ENCODE results near the gene ZNF777. TPM values are rescaled to one million over a fixed set of nuclear protein-coding genes. Genes with fewer than 3 reads are reported as not detected.

Gene ZNF777
- total RNA-seq, 1 experiment from 2014 or later: 12.0 TPM

GRCh38 chr7:149471289-149471953 lies 10.6 kb upstream of the ZNF777 start:
- H3K36me3 Mint-ChIP-seq: peaks cover 40% of the 10 kb centered on the region
- POLR2A ChIA-PET: no interaction called here

GRCh38 chr7:149469806-149470205 lies 8.9 kb upstream of the ZNF777 start:
- ChIA-PET CTCF (interaction anchor here (0.7 kb wide), 1 partner anchor 7 kb away, joined by 3 read pairs; no protein-coding TSS in a partner anchor), POLR2A (no interaction called here)
- Mint-ChIP-seq H3K36me3 (peaks cover 36% of the 10 kb centered on the region), H3K9me3 (peaks cover 36% of the 10 kb centered on the region), H3K27me3 (ENCODE audit: low read depth) (peaks cover 2% of the 10 kb centered on the region; the same call in 1 of the 2 replicates), H3K27ac (no peak overlapping the region), H3K4me1 (peaks cover 8% of the 10 kb centered on the region; the same call in 1 of the 2 replicates), H3K4me3 (no peak overlapping the region)
- DNase-seq (ENCODE audit: low spot score): no peak
- no peak for ATAC-seq
- no peak for TF ChIP-seq ZNF138 (CRISPR knock-in tag; conservative IDR thresholded peaks at IDR 0.05)
- no peak for TF ChIP-seq ZNF219 (CRISPR knock-in tag; IDR thresholded peaks at IDR 0.05; ENCODE audit: borderline replicate concordance)
- TF ChIP-seq RELA (CRISPR knock-in tag; IDR thresholded peaks at IDR 0.05; ENCODE audit: borderline replicate concordance): no peak
- no peak for TF ChIP-seq IRF2 (CRISPR knock-in tag; IDR thresholded peaks at IDR 0.05; ENCODE audit: borderline replicate concordance, low read depth)
- no peak for TF ChIP-seq OVOL2 (CRISPR knock-in tag; IDR thresholded peaks at IDR 0.05; ENCODE audit: borderline replicate concordance)
- no peak for TF ChIP-seq FOXP1 (CRISPR knock-in tag; IDR thresholded peaks at IDR 0.05; ENCODE audit: borderline replicate concordance)
- no peak for TF ChIP-seq TEAD1 (CRISPR knock-in tag; IDR thresholded peaks at IDR 0.05)
- TF ChIP-seq ZNF281 (CRISPR knock-in tag; IDR thresholded peaks at IDR 0.05): no peak

More at GRCh38 chr7:149471289-149471953, 10.6 kb upstream of the ZNF777 start:
- no peak overlapping the region for H3K4me3 Mint-ChIP-seq
- H3K27me3 Mint-ChIP-seq (ENCODE audit: low read depth): peaks cover 2% of the 10 kb centered on the region; the same call in 1 of the 2 replicates
- no peak for DNase-seq (ENCODE audit: low spot score)
- CTCF ChIA-PET: no interaction called here
- H3K9me3 Mint-ChIP-seq: peaks cover 24% of the 10 kb centered on the region
- no peak for TF ChIP-seq ZNF232 (CRISPR knock-in tag; IDR thresholded peaks at IDR 0.05)
- TF ChIP-seq CBFB (CRISPR knock-in tag; IDR thresholded peaks at IDR 0.05; ENCODE audit: low read depth): no peak
- no peak for TF ChIP-seq STAT6 (CRISPR knock-in tag; conservative IDR thresholded peaks at IDR 0.05; ENCODE audit: low read depth)
- TF ChIP-seq, protein P1, sequence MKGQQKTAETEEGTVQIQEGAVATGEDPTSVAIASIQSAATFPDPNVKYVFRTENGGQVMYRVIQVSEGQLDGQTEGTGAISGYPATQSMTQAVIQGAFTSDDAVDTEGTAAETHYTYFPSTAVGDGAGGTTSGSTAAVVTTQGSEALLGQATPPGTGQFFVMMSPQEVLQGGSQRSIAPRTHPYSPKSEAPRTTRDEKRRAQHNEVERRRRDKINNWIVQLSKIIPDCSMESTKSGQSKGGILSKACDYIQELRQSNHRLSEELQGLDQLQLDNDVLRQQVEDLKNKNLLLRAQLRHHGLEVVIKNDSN (CRISPR knock-in tag; IDR thresholded peaks at IDR 0.05): no peak
- TF ChIP-seq, protein P2, sequence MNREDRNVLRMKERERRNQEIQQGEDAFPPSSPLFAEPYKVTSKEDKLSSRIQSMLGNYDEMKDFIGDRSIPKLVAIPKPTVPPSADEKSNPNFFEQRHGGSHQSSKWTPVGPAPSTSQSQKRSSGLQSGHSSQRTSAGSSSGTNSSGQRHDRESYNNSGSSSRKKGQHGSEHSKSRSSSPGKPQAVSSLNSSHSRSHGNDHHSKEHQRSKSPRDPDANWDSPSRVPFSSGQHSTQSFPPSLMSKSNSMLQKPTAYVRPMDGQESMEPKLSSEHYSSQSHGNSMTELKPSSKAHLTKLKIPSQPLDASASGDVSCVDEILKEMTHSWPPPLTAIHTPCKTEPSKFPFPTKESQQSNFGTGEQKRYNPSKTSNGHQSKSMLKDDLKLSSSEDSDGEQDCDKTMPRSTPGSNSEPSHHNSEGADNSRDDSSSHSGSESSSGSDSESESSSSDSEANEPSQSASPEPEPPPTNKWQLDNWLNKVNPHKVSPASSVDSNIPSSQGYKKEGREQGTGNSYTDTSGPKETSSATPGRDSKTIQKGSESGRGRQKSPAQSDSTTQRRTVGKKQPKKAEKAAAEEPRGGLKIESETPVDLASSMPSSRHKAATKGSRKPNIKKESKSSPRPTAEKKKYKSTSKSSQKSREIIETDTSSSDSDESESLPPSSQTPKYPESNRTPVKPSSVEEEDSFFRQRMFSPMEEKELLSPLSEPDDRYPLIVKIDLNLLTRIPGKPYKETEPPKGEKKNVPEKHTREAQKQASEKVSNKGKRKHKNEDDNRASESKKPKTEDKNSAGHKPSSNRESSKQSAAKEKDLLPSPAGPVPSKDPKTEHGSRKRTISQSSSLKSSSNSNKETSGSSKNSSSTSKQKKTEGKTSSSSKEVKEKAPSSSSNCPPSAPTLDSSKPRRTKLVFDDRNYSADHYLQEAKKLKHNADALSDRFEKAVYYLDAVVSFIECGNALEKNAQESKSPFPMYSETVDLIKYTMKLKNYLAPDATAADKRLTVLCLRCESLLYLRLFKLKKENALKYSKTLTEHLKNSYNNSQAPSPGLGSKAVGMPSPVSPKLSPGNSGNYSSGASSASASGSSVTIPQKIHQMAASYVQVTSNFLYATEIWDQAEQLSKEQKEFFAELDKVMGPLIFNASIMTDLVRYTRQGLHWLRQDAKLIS (CRISPR knock-in tag; IDR thresholded peaks at IDR 0.05; ENCODE audit: borderline replicate concordance): no peak
- no peak for TF ChIP-seq SOX15 (CRISPR knock-in tag; IDR thresholded peaks at IDR 0.05)
- TF ChIP-seq, protein P3, sequence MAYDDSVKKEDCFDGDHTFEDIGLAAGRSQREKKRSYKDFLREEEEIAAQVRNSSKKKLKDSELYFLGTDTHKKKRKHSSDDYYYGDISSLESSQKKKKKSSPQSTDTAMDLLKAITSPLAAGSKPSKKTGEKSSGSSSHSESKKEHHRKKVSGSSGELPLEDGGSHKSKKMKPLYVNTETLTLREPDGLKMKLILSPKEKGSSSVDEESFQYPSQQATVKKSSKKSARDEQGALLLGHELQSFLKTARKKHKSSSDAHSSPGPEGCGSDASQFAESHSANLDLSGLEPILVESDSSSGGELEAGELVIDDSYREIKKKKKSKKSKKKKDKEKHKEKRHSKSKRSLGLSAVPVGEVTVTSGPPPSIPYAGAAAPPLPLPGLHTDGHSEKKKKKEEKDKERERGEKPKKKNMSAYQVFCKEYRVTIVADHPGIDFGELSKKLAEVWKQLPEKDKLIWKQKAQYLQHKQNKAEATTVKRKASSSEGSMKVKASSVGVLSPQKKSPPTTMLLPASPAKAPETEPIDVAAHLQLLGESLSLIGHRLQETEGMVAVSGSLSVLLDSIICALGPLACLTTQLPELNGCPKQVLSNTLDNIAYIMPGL (CRISPR knock-in tag; IDR thresholded peaks at IDR 0.05): no peak
- no peak for TF ChIP-seq ESRRA (CRISPR knock-in tag; IDR thresholded peaks at IDR 0.05; ENCODE audit: borderline replicate concordance)
- TF ChIP-seq KAT7 (CRISPR knock-in tag; IDR thresholded peaks at IDR 0.05; ENCODE audit: borderline replicate concordance): no peak
- no peak for TF ChIP-seq NR1H2 (CRISPR knock-in tag; IDR thresholded peaks at IDR 0.05)
- no peak for TF ChIP-seq FOXP1 (CRISPR knock-in tag; IDR thresholded peaks at IDR 0.05; ENCODE audit: borderline replicate concordance)
- no peak for TF ChIP-seq ZNF219 (CRISPR knock-in tag; IDR thresholded peaks at IDR 0.05; ENCODE audit: borderline replicate concordance)
- no peak for TF ChIP-seq MYBL2 (CRISPR knock-in tag; IDR thresholded peaks at IDR 0.05)
- TF ChIP-seq ZNF396 (CRISPR knock-in tag; IDR thresholded peaks at IDR 0.05; ENCODE audit: borderline replicate concordance): no peak
- H3K4me1 Mint-ChIP-seq: peaks cover 8% of the 10 kb centered on the region; the same call in 1 of the 2 replicates
- H3K27ac Mint-ChIP-seq: no peak overlapping the region
- no peak for ATAC-seq

Measured in WTC11 (cell line).